ENCODE measurements around the gene CCNL2.
A peak's percentile ranks its signal among the peaks of the same experiment; 100 is the strongest.
"Not testable (repeated sequence)": the region's sequence is repeated elsewhere in the genome, so short reads cannot be mapped to it uniquely, and the experiment has no call there.

CCNL2 gene

DNA sequence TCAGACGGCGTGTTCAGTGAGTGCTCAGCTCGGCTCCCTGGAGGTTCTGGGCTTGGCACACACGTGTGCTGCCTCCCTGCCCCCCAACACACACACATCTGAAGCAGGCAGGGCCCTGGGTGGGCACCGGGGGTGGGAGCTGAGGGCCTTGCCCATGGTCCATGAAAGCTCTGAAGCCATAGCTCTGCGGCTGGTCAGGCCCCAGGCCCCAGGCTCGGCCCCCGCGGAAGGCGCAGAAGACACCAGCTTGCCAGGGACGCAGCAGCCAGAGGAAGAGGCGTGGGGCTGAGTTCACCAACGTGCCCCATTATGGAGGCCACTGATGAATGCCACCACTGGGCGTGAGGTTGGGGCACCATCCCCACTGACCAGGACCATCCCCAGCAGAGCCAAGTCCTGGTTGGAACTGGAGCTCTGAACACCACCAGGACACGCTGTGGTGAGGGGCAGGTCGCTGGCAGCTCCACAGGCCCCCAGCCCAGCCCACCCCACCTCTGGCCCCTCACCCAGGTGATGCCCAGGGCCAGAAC lies 28.3 kb downstream of the CCNL2 start:
- DNase-seq, result no peak
- no peak overlapping the region for H4K91ac ChIP-seq (ENCODE audit: low read length)
- peaks cover 30% of the 10 kb centered on the region for H3K4me1 ChIP-seq (ENCODE audit: control insufficient read depth, insufficient read depth, low read depth, low read length)
- H2BK15ac ChIP-seq (ENCODE audit: low read depth, poor library complexity, severe bottlenecking), result no peak overlapping the region
- H3K36me3 ChIP-seq (ENCODE audit: control insufficient read depth in 1 of 2, insufficient read depth in 2 of 2, low read depth in 1 of 2, low read length in 2 of 2), result peaks cover 11 to 35% of the 10 kb centered on the region in 2 experiments
- 93% methylated on average over 14 of the region's 16 CpGs for WGBS
- H2BK12ac ChIP-seq (ENCODE audit: low read length in 2 of 2), result peak overlapping the region in 1 of 2 experiments; percentile 8
- no peak overlapping the region for H3K4me2 ChIP-seq (ENCODE audit: low read length, poor library complexity, severe bottlenecking)
- no peak overlapping the region for H3K14ac ChIP-seq (ENCODE audit: low read length in 2 of 2)
- H3K27me3 ChIP-seq (ENCODE audit: control insufficient read depth in 1 of 2, insufficient read depth in 1 of 2, low read length in 2 of 2), result no peaks in the 10 kb centered on the region
- H3K9ac ChIP-seq (ENCODE audit: low read length), result peak overlapping the region; percentile 38
- no peak overlapping the region for H2AFZ ChIP-seq (ENCODE audit: low read depth, low read length)
- no peak overlapping the region for H3K27ac ChIP-seq (ENCODE audit: low read length, poor library complexity, severe bottlenecking)
- no peaks in the 10 kb centered on the region for H3K9me3 ChIP-seq (ENCODE audit: control insufficient read depth, low read length)
- no peak overlapping the region for H3K23ac ChIP-seq (ENCODE audit: low read length in 2 of 2)
- H3K4me3 ChIP-seq (ENCODE audit: insufficient read depth in 1 of 2, low read depth in 1 of 2, low read length in 2 of 2), result no peak overlapping the region
- H2AK5ac ChIP-seq (ENCODE audit: low read length, severe bottlenecking), result no peak overlapping the region
- H3K79me1 ChIP-seq (replicated peaks; ENCODE audit: low read length, poor library complexity, severe bottlenecking), result peaks cover 10% of the 10 kb centered on the region
- H2BK5ac ChIP-seq (ENCODE audit: low read depth, low read length, poor library complexity, severe bottlenecking), result no peak overlapping the region
- no peak overlapping the region for H2BK120ac ChIP-seq (ENCODE audit: low read depth, low read length)
- H3K4ac ChIP-seq (ENCODE audit: low read depth in 1 of 2, low read length in 2 of 2), result no peak overlapping the region
- no peak overlapping the region for H4K8ac ChIP-seq (ENCODE audit: low read length)
- no peak overlapping the region for H3K18ac ChIP-seq (ENCODE audit: low read depth in 1 of 2, low read length in 2 of 2)

DNA sequence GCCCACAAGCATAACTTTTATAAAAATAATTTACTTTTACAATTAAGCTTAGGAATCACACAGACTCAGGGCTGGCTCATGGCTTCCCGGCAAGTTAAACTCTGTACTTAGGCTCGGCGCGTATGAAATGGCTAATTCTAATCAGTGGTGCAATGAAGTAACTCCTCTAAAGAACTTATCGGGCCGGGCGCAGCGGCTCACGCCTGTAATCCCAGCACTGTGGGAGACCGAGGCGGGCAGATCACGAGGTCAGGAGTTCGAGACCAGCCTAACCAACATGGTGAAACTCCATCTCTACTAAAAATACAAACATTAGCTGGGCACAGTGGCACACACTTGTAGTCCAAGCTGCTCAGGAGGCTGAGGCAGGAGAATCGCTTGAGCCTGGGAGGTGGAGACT lies 29.0 kb downstream of the CCNL2 start:
- not testable (repeated sequence) for H2BK5ac ChIP-seq (ENCODE audit: low read depth, low read length, poor library complexity, severe bottlenecking); H3K4me3 ChIP-seq (ENCODE audit: insufficient read depth in 1 of 2, low read depth in 1 of 2, low read length in 2 of 2); H2BK120ac ChIP-seq (ENCODE audit: low read depth, low read length); H3K14ac ChIP-seq (ENCODE audit: low read length in 2 of 2); DNase-seq; H2BK12ac ChIP-seq (ENCODE audit: low read length in 2 of 2); H3K9me3 ChIP-seq (ENCODE audit: control insufficient read depth, low read length); H3K23ac ChIP-seq (ENCODE audit: low read length in 2 of 2); H4K8ac ChIP-seq (ENCODE audit: low read length); H3K18ac ChIP-seq (ENCODE audit: low read depth in 1 of 2, low read length in 2 of 2); H2AK5ac ChIP-seq (ENCODE audit: low read length, severe bottlenecking); H4K91ac ChIP-seq (ENCODE audit: low read length); H2BK15ac ChIP-seq (ENCODE audit: low read depth, poor library complexity, severe bottlenecking); H3K4me2 ChIP-seq (ENCODE audit: low read length, poor library complexity, severe bottlenecking); H3K27me3 ChIP-seq (ENCODE audit: control insufficient read depth in 1 of 2, insufficient read depth in 1 of 2, low read length in 2 of 2); H3K4ac ChIP-seq (ENCODE audit: low read depth in 1 of 2, low read length in 2 of 2); H2AFZ ChIP-seq (ENCODE audit: low read depth, low read length); H3K27ac ChIP-seq (ENCODE audit: low read length, poor library complexity, severe bottlenecking); H3K9ac ChIP-seq (ENCODE audit: low read length)
- WGBS, result 95% methylated on average over 13 of the region's 14 CpGs
- H3K36me3 ChIP-seq (ENCODE audit: control insufficient read depth in 1 of 2, insufficient read depth in 2 of 2, low read depth in 1 of 2, low read length in 2 of 2), result peaks cover 11 to 35% of the 10 kb centered on the region in 2 experiments
- peaks cover 10% of the 10 kb centered on the region for H3K79me1 ChIP-seq (replicated peaks; ENCODE audit: low read length, poor library complexity, severe bottlenecking)
- H3K4me1 ChIP-seq (ENCODE audit: control insufficient read depth, insufficient read depth, low read depth, low read length), result peaks cover 30% of the 10 kb centered on the region

DNA sequence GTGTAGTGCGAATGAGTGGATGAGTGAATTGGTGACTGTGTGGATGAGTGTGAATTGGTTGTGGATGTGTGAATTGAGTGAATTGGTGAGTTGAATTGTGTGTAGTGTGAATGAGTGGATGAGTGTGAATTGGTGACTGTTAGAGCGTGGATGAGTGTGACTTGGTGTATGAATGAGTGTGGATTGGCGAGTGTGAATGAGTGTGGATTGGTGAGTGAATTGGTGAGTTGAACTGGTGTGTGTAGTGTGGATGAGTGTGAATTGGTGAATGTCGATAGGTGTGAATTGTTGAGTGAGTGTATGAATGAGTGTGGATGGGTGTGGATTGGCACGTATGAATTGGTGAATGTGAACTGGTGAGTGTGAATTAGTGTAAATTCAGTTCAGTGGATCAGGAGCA lies 31.8 kb downstream of the CCNL2 start:
- H3K4me1 ChIP-seq (ENCODE audit: control insufficient read depth, insufficient read depth, low read depth, low read length), result peaks cover 14% of the 10 kb centered on the region
- H2BK120ac ChIP-seq (ENCODE audit: low read depth, low read length), result no peak overlapping the region
- no peak overlapping the region for H4K8ac ChIP-seq (ENCODE audit: low read length)
- no peak overlapping the region for H3K18ac ChIP-seq (ENCODE audit: low read depth in 1 of 2, low read length in 2 of 2)
- no peaks in the 10 kb centered on the region for H3K27me3 ChIP-seq (ENCODE audit: control insufficient read depth in 1 of 2, insufficient read depth in 1 of 2, low read length in 2 of 2)
- no peak overlapping the region for H3K14ac ChIP-seq (ENCODE audit: low read length in 2 of 2)
- WGBS, result 97% methylated on average over 5 of the region's 5 CpGs
- no peak overlapping the region for H2BK5ac ChIP-seq (ENCODE audit: low read depth, low read length, poor library complexity, severe bottlenecking)
- H3K9me3 ChIP-seq (ENCODE audit: control insufficient read depth, low read length), result no peaks in the 10 kb centered on the region
- H2BK15ac ChIP-seq (ENCODE audit: low read depth, poor library complexity, severe bottlenecking), result no peak overlapping the region
- no peak overlapping the region for H4K91ac ChIP-seq (ENCODE audit: low read length)
- no peak overlapping the region for H2BK12ac ChIP-seq (ENCODE audit: low read length in 2 of 2)
- H3K23ac ChIP-seq (ENCODE audit: low read length in 2 of 2), result no peak overlapping the region
- no peak overlapping the region for H3K4me3 ChIP-seq (ENCODE audit: insufficient read depth in 1 of 2, low read depth in 1 of 2, low read length in 2 of 2)
- no peak overlapping the region for H2AFZ ChIP-seq (ENCODE audit: low read depth, low read length)
- peaks cover 3% of the 10 kb centered on the region for H3K79me1 ChIP-seq (replicated peaks; ENCODE audit: low read length, poor library complexity, severe bottlenecking)
- peak; percentile 32 for DNase-seq
- H3K36me3 ChIP-seq (ENCODE audit: control insufficient read depth in 1 of 2, insufficient read depth in 2 of 2, low read depth in 1 of 2, low read length in 2 of 2), result peaks cover 0 to 16% of the 10 kb centered on the region in 2 experiments
- H3K4me2 ChIP-seq (ENCODE audit: low read length, poor library complexity, severe bottlenecking), result no peak overlapping the region
- H3K27ac ChIP-seq (ENCODE audit: low read length, poor library complexity, severe bottlenecking), result no peak overlapping the region
- H3K4ac ChIP-seq (ENCODE audit: low read depth in 1 of 2, low read length in 2 of 2), result no peak overlapping the region
- no peak overlapping the region for H3K9ac ChIP-seq (ENCODE audit: low read length)
- H2AK5ac ChIP-seq (ENCODE audit: low read length, severe bottlenecking), result no peak overlapping the region

DNA sequence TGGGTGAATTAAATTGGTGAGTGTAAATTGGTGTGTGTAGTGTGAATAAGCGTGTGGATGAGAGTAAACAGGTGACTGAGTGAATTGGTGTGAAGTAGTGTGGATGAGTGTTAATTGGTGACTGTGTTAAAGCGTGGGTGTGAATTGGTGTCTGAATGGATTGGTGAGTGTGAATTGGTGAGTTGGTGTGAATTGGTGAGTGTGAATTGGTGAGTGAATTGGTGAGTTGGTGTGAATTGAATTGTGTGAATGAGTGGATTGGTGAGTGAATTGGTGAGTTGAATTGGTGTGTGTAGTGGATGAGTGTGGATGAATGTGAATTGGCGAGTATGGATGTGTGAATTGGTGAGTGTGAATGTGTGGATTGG lies 32.5 kb downstream of the CCNL2 start:
- no peak overlapping the region for H3K14ac ChIP-seq (ENCODE audit: low read length in 2 of 2)
- H3K9ac ChIP-seq (ENCODE audit: low read length), result no peak overlapping the region
- no peak overlapping the region for H3K23ac ChIP-seq (ENCODE audit: low read length in 2 of 2)
- H3K9me3 ChIP-seq (ENCODE audit: control insufficient read depth, low read length), result no peaks in the 10 kb centered on the region
- H2BK120ac ChIP-seq (ENCODE audit: low read depth, low read length), result no peak overlapping the region
- H3K4me2 ChIP-seq (ENCODE audit: low read length, poor library complexity, severe bottlenecking), result no peak overlapping the region
- 98% methylated on average over 3 of the region's 3 CpGs for WGBS
- H3K4me3 ChIP-seq (ENCODE audit: insufficient read depth in 1 of 2, low read depth in 1 of 2, low read length in 2 of 2), result no peak overlapping the region
- H3K27ac ChIP-seq (ENCODE audit: low read length, poor library complexity, severe bottlenecking), result no peak overlapping the region
- H2BK12ac ChIP-seq (ENCODE audit: low read length in 2 of 2), result no peak overlapping the region
- H3K79me1 ChIP-seq (replicated peaks; ENCODE audit: low read length, poor library complexity, severe bottlenecking), result peaks cover 3% of the 10 kb centered on the region
- H4K8ac ChIP-seq (ENCODE audit: low read length), result no peak overlapping the region
- H4K91ac ChIP-seq (ENCODE audit: low read length), result no peak overlapping the region
- no peak overlapping the region for H2AFZ ChIP-seq (ENCODE audit: low read depth, low read length)
- H2BK5ac ChIP-seq (ENCODE audit: low read depth, low read length, poor library complexity, severe bottlenecking), result no peak overlapping the region
- H3K27me3 ChIP-seq (ENCODE audit: control insufficient read depth in 1 of 2, insufficient read depth in 1 of 2, low read length in 2 of 2), result no peaks in the 10 kb centered on the region
- no peak overlapping the region for H3K18ac ChIP-seq (ENCODE audit: low read depth in 1 of 2, low read length in 2 of 2)
- H2AK5ac ChIP-seq (ENCODE audit: low read length, severe bottlenecking), result no peak overlapping the region
- H2BK15ac ChIP-seq (ENCODE audit: low read depth, poor library complexity, severe bottlenecking), result no peak overlapping the region
- peaks cover 0 to 12% of the 10 kb centered on the region in 2 experiments for H3K36me3 ChIP-seq (ENCODE audit: control insufficient read depth in 1 of 2, insufficient read depth in 2 of 2, low read depth in 1 of 2, low read length in 2 of 2)
- H3K4me1 ChIP-seq (ENCODE audit: control insufficient read depth, insufficient read depth, low read depth, low read length), result peaks cover 13% of the 10 kb centered on the region
- DNase-seq, result peak; percentile 11
- no peak overlapping the region for H3K4ac ChIP-seq (ENCODE audit: low read depth in 1 of 2, low read length in 2 of 2)

Measured in mesenchymal stem cell (in vitro differentiated cells and primary cell).